GM19099 (cell line): ENCODE results near the gene BPIFB6.

ENCODE experiments used
- POLR2A ChIP-seq: IDR thresholded peaks from 3 replicates; pipeline ENCODE4 v1.6.1; 2011; ENCODE audit warnings: low read depth; ENCODE audit not compliant: insufficient read length; ENCODE audit errors: extremely low read depth

Gene BPIFB6

GRCh38 chr20:33018169-33018931 lies 13.1 kb upstream of the BPIFB6 start:
- TF ChIP-seq POLR2A = no peak

GRCh38 chr20:33019465-33020277 lies 11.8 kb upstream of the BPIFB6 start:
- TF ChIP-seq POLR2A = no peak

- no peak for TF ChIP-seq POLR2A
Observed at GRCh38 chr20:33020278-33021161, 10.9 kb upstream of the BPIFB6 start.

- no peak for TF ChIP-seq POLR2A
Observed at GRCh38 chr20:33021879-33022278, 9.6 kb upstream of the BPIFB6 start.

- TF ChIP-seq POLR2A = no peak
Observed at GRCh38 chr20:33022289-33022688, 9.2 kb upstream of the BPIFB6 start.

- TF ChIP-seq POLR2A = no peak
Observed at GRCh38 chr20:33022694-33023438, 8.6 kb upstream of the BPIFB6 start.

GRCh38 chr20:33023439-33024242 lies 7.8 kb upstream of the BPIFB6 start:
- TF ChIP-seq POLR2A = no peak

GRCh38 chr20:33024243-33024560 lies 7.2 kb upstream of the BPIFB6 start:
- TF ChIP-seq POLR2A = no peak

- TF ChIP-seq POLR2A = no peak
Observed at GRCh38 chr20:33024609-33025317, 6.7 kb upstream of the BPIFB6 start.

GRCh38 chr20:33025318-33025876 lies 6.1 kb upstream of the BPIFB6 start:
- no peak for TF ChIP-seq POLR2A

- TF ChIP-seq POLR2A = no peak
Observed at GRCh38 chr20:33026072-33026778, 5.2 kb upstream of the BPIFB6 start.
